Heart left ventricle (tissue), 13 donors: Measurements from ENCODE around the gene STYXL1.
"Not testable (repeated sequence)": the region's sequence is repeated elsewhere in the genome, so short reads cannot be mapped to it uniquely, and the experiment has no call there.

Source experiments
- POLR2A ChIP-seq, 2 donors: fragments of 450-650 bp; IDR thresholded peaks; one replicate each; pipeline ENCODE4 v1.6.1; 2017; ENCODE audit warnings: antibody characterized with exemption in 2 of 2, mild to moderate bottlenecking in 2 of 2, moderate library complexity in 2 of 2
- TF ChIP-seq, protein P1 (sequence below), 12 donors: fragments of 200-600 bp; sonication (generic) in 4 of 12; IDR thresholded peaks; one replicate each; pipeline versions ENCODE4 v1.5.0 to v1.8.0; 2018 to 2022; ENCODE audit warnings: antibody characterized with exemption in 12 of 12, mild to moderate bottlenecking in 5 of 12
- donor health status: ischemic (EF 13 %, LVEDD 7.1; RV severe dilation, severe dysfunction).
- donor health status: DM: no; HTN: yes; CAD: no.
- donor health status: DM: no; HTN: no; CAD: no.
- donor health status: ischemic (EF 25% LVEDD 6.9; RV normal size, moderate dysfunction).
- donor health status: ischemic (EF 25% LVEDD 5.7; RV mildly dilated, moderate dysfunction).
- donor health status: ischemic (EF 35%, LVEDD 5.7; RV mildly dilated, moderate dysfunction).
- donor health status: nonischemic (EF 11% LVEDD 7.7; RV severe dilation, severe dysfunction).
- donor health status: DM: yes; HTN: yes; CAD: no.
- donor health status: PGD.
- donor health status: ischemic (EF 29% LVEDD 5.4; RV normal size, mild dysfunction).
- donor health status: nonischemic (EF 23%, LVEDD 6.1; RV moderate dilation, normal function).

DNA sequence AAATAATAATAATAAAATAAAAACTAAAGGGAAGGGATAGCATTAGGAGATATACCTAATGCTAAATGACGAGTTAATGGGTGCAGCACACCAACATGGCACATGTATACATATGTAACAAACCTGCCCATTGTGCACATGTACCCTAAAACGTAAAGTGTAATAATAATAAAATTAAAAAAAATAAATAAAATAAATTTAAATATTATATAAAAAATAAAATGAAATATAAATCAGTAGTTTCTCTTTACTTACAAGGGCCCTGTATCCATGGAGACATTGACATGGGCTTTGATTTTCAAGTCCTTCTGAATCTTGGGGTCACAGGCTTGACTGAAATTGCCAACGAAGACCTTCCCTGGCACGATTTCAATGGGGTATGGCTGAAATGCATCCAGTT is 42.8 kb downstream of the STYXL1 start:
- TF ChIP-seq, protein P1, sequence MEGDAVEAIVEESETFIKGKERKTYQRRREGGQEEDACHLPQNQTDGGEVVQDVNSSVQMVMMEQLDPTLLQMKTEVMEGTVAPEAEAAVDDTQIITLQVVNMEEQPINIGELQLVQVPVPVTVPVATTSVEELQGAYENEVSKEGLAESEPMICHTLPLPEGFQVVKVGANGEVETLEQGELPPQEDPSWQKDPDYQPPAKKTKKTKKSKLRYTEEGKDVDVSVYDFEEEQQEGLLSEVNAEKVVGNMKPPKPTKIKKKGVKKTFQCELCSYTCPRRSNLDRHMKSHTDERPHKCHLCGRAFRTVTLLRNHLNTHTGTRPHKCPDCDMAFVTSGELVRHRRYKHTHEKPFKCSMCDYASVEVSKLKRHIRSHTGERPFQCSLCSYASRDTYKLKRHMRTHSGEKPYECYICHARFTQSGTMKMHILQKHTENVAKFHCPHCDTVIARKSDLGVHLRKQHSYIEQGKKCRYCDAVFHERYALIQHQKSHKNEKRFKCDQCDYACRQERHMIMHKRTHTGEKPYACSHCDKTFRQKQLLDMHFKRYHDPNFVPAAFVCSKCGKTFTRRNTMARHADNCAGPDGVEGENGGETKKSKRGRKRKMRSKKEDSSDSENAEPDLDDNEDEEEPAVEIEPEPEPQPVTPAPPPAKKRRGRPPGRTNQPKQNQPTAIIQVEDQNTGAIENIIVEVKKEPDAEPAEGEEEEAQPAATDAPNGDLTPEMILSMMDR (IDR thresholded peaks at IDR 0.05) = not testable (repeated sequence)
- TF ChIP-seq POLR2A (IDR thresholded peaks at IDR 0.05) = not testable (repeated sequence)
